ENCODE measurements around the gene RAD51B.
A peak's percentile ranks its signal among the peaks of the same experiment; 100 is the strongest.

Gene RAD51B

DNA sequence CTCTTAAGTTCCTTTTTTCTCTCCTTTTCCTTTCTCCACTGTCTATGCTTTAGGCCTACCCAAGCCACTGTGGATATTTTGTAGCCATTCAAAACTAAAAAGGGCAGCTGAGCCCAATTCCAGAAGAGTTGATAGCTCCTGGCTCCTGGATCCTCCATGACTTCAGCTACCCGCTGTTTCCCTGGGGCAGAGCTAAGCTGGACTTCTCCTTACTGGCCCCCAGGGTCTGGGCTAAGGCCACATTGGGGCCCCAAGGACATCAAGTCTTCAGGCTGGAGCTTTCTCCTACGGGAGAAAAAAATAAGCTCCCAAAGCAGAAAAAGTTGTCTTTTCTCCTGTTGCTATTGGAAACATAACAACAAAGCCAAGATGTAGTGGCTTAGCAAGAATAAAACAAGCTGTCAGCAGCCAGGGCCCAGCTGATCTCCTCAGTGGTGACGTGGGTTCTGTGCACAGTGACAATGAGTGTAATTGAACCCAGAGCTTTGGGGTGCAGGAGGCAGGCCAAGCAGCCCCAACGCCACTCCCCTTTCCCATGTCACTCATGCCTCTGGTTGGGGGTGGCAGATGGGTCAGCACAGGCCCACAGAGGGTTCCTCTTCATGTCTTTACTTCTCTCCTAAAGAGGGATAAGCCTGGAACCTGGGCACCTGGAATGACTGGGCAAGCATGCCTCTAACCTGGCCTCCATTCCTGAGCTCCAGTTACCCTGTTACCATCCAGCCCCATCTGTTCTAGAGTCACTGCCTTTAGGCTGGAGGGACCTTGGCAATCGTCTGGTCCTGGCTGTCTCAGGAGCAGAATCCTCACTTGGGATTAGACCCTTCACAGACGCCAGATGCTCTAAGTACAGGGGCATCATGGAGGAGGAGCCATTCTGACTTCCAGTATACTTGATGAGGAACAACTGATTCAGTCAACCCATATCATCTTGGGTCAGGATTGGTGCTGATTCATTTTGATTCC, 802.1 kb downstream of the RAD51B start:
- DNase-seq (ENCODE audit: low read depth in 4 of 4, low spot score in 1 of 4) = no peak

DNA sequence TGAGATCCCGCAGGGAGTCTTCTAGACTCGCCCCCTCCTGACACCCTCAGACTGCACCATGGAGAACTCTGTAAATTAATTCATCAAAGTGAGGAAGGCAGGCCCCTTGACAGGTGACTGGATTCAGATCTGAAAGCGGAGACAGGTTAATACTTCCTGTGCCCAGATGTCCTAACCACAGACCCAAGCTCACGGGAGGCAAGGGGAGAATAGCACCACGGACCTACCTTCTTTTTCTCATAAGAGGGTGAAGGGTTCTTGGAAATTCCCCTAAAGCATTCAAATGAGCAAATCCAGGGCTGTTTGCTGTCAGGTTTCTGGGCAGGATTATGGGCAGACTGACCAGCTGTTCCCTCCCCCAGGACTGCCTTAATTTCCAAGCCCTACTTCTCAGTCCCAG, 803.3 kb downstream of the RAD51B start:
- DNase-seq (ENCODE audit: low read depth in 4 of 4, low spot score in 1 of 4) = no peak

DNA sequence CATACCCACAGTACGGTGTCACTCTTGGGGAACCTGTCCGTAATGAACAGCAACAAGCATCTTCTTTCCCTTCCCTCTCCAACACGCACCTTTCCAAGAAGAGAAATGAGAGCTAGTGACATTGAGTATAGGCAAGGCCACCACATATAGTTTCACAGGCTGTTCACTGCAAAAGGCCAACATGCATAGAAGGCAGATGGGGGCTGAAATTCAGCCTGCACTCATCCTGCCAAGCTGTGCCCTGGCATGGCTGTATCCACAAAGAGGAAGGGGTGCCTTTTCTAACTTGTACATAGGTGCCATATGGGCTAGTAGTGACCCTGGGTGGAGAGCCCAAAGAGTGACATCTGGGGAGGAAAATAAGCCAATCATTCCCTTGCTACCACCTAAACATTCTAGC, 803.7 kb downstream of the RAD51B start:
- no peak for DNase-seq (ENCODE audit: low read depth in 4 of 4, low spot score in 1 of 4)

DNA sequence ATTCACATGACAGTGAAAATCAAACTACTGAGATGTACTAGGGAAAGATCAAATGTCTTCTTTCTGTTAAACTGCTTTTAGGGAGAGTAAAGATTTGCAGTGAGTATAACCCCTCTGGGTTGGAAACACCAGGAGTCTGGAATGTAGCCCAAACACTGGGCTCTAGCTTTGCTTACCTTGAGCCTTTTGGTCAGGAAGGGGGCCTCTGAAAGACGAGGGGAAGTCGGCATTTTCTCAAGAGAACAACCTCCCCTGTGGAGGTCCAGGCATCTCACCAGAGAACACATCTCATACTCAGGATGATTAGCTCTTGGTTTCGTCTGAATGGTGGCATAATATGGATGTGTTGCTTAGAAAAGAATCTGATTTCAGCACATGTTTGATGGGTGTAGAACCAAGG, 804.2 kb downstream of the RAD51B start:
- DNase-seq (ENCODE audit: low read depth in 4 of 4, low spot score in 1 of 4) = no peak

DNA sequence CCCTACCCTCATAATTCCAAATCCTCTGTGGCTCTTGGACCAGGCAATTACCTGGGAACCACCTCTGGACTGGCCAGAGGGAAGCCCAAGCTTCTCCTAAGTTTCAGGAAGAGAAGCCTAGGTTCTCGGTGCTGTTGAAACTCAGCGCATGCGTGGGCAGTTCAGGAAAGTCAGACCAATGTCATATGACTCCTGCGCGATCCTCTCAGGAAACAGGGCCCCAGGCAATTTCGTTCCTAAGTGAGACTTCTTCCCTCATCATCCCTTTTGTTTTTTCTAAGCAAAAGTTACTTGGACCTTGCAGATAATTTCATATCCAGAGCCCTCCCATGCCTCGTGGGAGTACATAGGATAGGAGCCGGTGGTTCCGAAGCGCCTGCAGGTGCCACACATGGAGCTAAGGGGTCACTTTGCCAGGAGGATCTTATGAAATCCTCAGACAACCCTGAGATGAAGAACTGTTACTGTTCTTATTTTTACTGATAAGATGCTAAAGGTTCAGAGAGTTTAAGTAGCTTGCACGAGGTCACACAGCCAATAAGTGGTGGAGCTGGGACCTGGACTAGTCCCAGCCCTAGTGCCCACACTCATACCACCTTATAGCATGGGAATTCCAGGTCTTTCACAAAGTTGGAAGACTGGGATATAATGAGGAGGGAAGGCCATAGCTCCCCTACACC, 805.1 kb downstream of the RAD51B start:
- no peak for DNase-seq (ENCODE audit: low read depth in 4 of 4, low spot score in 1 of 4)

DNA sequence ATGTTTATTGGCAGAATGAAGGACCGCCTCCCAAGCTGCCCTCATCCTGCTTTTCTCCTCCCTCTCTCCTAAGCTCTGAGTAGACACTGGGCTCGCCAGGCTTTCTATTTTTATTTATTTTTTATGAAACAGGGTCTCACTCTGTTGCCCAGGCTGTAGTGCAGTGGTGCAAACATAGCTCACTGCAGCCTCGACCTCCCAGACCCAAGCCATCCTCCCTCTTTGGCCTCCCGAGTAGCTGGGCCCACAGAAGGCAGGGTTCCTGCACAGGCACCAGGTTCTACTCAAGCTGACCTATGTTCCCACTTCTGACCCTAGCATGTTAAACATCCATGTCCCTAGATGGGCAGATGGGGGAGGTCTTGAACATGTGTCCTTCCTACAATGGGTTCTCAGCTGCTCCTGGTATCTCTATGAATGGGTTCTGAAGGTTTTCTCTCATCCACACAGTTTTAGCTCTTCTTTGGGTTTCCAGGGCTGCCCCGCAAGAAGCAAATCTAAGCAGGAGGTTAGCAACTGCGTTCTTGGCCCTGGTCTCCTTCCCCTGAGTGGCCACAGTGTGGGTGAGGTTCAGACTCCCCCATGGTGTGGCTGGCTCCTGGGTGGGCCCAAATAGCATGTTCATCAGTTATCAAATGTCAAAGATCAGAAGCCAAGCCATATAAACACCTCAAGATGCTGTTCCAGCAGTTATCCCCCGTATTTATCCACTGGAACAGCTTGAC, 805.9 kb downstream of the RAD51B start:
- DNase-seq (ENCODE audit: low read depth in 4 of 4, low spot score in 1 of 4) = no peak

DNA sequence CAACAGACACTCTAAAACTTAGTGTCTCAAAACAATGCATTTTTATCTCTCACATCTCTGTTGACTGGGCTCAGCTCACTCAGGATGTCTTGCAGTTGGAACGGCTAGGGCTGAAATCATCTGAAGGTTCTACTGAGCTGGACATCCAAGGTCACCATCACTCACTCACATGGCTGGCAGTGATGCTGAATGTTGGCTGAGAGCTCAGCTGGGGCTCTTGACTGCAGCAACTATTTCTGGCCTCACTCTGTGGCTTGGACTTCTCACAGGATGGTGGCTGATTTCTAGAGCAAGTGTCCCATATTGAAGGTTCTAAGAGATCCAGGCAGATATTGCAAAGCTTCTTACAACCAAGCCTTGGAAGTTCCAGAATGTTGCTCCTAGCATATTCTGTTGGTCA, 806.8 kb downstream of the RAD51B start:
- DNase-seq (ENCODE audit: low read depth in 4 of 4, low spot score in 1 of 4) = no peak

DNA sequence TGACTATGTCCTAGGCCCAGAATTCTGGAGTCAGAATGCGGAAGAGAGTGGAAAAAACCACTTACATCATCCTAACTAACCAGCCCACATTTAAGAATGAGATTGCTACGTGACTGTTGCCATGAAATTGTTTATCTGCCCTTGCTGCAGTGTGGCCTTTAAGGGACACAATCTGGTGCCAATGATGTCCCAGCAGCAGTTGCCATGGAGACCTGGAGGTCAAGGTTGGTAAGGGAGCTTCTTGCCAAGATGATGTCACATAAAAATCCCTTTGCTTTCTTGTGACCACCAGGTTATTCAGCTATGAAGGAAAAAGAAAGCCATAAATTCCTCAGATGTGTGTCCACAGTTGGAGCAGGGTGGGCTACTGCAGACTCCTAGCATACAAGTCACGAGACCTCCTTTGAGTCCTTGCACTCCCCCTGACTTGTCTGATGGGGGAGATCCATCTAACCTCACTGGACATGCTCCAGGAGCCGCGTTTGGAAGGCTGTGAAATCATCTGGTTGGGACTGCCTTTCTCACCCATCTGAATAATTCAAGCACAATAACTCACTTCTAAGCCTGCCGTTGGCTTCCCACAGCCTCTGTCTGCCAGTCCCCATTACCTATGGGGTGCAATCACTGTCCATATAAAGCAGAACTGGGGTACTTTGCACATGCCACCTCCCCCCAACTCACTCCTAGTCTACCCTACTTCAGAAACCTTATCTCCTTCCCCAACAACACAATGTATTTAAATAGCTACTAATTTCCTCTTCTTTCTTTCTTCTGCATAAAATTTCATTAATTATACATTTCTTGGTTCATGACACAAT, 807.7 kb downstream of the RAD51B start:
- no peak for DNase-seq (ENCODE audit: low read depth in 4 of 4, low spot score in 1 of 4)

DNA sequence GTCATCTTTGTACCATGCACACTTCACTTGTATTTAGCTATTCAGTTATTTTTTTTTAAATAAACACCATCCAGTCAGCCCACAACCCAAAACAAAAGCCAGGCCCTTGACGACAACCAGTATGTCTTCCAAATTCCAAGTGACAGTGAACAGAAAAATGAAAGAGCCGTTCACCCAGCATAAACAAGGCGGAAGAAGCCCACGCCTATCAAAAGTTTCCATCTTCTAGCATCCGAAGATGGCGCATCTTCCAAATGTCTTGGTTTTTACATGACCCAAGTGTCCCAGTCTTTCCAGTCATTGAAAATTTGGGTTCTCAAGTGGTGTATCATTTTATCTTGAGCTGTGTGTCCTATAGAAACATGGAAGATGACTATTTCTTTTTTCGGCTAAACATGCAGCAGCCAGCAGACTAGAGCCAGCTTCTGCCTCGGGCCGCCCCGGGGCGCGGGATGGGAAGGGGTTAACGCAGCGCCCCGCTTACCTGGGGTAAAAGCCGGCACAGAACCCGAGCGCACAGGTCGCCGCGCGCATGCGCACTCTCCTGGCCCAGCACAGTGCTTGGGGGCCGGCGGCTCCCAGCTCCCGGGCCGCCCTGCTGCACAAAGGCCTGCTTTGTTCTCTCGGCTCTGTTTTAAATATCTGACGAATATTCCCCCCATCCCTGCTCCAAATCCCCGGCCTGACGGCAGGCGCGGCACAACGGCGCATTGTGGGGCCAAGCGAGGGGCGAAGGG, 808.5 kb downstream of the RAD51B start:
- peak; percentile 32 to 48 (median 36) for DNase-seq (ENCODE audit: low read depth in 4 of 4, low spot score in 1 of 4)

DNA sequence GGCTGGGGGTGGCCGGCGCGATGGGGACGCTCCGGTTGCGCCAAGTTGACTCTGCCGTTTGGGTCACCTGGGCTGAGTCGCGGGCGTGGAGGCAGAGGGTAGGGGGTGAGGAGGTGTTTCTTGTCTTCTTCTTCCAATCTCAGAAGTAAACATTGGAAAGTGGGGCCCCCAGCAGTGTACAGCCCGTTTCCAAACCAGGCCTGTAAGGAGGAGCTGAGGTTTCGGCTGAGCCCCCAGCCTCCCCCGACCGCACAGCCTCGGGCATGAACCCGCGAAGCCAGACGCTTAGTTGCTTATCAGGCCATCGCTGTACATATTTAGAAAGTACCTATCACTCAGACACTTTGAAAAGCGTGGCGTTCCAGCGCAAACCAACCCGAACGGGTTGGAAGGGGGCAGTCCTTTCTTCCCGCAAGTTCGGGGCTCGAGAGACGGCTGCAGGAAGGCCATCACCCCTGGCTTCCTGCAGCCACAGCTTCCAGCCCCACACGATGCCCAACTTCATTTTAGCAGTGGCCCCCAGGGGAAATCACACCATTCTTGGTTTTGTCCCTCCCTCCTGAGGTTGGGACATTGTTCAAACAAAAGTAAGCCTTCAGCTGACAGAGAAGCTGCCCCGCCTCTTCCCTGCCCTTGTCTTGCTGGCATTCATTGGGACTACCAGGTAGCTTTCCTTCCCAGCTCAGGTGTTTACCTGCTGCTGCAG, 809.2 kb downstream of the RAD51B start:
- DNase-seq (ENCODE audit: low read depth in 4 of 4, low spot score in 1 of 4) = no peak

DNA sequence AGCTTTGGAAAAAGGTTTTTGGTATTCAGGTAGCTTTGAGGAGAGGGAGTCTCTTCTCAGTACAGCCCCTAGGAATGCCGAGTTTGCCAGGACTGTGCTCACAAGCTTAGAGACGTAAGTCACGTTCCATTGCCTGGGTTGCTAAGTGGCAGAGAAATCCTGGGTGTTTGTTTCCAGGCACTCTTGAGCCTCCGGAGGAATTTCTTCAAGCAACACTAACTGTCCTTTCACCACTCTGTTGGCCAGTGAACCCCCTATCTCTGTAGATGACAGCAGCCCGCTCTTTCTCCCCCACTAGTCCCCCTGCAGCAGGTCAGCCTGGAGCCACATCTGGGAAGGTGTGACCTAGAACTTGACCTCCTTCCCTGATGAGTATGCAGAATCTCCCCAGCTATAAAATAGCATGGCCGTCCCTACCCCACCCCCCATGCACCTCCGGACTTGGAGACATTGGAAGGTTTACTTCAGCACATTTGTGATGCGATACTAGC, 810.5 kb downstream of the RAD51B start:
- no peak for DNase-seq (ENCODE audit: low read depth in 4 of 4, low spot score in 1 of 4)

DNA sequence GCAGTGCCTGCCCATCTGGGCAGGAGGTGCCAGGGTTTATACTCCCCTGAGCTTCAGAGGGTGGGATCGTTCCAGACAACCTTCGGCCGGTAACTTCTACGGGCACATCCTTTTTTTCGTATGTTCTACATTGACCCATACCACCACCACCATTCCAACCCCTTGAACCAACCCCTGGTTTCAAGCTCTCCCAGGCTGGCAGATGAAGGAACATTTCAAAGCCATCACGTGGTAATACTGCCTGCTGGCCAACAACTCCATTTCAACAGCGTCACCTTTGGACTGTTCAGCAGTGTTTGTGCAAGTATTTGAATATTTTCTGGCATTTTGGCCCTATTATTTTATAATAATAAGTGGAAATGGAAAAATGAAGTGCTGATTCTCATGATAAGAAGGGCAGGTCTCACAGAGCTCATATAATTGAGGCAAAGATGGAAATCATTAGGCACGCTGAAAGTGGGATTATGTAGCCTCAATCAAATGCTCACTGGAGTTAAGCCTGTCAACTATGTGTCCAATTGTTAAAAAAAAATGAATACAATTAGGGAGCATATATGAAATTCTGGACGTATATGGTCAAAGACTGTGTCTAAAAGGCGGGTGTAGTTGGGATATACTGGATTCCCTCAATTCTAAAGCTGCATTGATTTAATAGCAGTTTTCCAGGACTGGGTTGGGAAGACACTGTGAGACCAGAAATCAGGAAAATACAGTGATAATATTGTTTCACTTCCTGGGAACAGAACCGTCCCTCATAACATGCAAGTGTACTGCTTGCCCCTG, 811.2 kb downstream of the RAD51B start:
- no peak for DNase-seq (ENCODE audit: low read depth in 4 of 4, low spot score in 1 of 4)

DNA sequence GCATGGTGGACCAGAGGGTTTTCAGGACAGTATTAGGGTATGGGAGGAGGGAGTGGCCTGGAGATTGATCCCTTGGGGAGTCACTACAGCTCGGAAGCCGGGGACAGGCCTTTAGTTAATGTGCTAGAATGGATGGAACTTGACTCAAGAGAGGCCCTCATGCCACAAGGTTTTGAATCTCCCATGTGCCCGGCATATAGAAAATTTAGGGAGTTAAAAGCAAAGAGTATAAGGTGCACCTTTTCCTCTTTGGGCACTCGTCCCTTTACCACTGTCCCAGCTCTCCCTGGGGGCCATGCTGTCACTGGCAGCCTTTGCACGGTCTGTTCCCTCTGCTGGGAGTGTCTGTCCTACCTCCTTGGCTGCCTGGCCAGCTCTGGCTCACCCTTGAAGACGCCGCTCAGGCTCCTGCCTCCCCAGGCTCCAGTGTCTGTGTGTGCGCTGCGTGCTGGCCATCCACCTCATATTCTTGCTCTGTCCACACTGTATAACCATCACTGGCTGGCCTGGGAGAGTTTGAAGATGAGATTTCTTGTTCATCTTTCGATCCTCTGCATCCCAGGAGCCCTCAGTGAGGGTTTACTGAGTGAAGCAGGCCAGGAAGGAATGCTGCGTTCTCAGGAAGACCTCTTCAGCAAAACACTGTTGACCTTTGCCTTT, 811.9 kb downstream of the RAD51B start:
- no peak for DNase-seq (ENCODE audit: low read depth in 4 of 4, low spot score in 1 of 4)

DNA sequence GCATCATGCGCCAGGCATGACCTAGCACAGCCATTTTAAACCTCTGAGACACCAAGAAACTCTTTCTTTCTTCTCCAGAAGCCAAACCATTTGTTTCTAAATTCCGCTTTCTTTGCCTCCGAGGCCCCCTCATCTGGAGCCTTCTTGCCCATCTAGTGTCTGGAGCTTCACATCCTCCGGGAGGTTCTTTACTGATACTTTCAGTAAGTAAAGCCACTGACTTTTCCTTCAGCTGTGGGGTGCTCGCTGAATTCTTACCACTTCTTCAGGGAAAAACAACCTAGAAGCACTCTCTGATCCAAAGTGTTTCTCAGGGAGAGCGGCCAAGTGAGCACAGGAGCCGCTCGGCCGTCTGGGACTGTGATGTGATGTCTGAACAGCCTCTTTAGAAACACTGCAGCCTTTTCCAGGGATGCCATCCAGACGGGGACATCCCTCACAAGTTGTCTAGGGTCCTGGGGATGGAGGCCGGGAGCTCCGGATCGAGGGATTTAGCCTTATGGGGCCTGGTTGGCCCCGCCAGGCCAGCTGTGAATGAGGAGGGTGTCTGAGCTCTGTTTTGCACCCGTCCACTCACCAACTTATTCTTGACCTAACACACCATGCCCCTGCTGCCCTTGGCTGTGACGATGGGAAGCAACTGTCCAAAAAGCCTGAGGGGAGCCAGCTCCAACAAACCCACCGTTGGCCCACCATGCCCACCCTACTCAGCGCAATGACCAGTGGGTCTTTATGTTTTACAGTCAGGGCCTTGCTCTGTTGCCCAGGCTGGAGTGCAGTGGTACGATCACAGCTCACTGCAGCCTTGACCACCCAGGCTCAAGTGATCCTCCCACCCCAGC, 812.7 kb downstream of the RAD51B start:
- DNase-seq (ENCODE audit: low read depth in 4 of 4, low spot score in 1 of 4) = no peak

DNA sequence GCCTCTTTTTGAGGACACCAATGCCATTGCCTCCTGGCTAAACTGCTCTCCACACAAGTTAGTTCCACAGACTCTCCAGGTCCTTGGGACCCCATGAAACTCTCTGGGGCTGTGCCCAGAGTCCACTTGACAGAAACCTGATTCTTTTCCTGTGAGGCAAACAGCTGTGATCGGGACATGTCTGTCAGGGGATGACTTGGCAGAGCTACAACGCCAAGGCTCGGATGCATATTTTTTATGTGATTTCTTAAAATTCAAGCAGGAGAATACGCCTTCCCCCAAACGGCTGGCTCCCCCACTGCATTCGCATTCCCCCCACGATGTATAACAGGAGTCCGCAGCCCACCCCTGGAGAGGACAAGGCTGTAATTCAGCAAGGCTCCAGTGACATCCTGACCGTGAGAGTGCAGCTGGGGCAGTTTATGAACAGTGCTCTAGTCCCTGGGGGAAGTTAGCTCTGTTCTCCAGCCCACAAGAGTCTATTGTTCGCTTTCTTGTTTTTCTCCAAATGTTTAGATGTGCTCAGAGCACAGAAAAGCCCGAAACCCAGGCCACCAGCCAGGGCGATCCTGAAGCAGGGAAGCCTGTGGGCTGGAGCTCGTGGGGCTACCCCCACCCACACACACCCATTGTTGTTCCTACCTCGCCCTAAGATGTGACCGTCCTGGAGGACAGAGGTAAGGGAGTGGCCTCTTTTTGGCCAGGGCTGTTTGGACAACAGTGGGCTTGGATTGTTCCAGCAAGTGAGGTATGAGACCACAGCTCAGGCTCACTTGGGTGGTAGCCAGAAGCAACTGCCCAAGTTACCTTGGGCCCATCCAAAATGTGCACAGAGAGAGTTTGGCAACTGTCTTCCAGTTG, 813.8 kb downstream of the RAD51B start:
- no peak for DNase-seq (ENCODE audit: low read depth in 4 of 4, low spot score in 1 of 4)

DNA sequence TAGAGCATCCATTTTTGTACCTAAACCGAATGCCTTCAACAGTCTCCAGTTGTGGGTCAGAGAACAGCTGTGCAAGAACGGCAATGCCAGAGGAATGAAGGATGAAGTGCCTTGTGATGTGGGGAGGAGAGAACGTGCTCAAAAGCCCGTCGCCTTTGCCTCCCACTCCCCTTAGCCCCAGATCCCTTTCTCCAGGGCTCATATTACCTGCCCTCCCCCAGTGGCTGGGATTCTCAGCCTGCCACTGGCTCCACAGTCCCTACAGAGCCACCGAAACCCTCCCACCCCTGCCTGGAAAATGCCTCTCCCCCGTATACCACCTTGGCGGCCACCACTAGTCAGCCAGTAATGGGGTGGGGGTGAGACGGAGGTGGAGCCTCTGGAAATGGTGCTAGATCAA, 814.8 kb downstream of the RAD51B start:
- no peak for DNase-seq (ENCODE audit: low read depth in 4 of 4, low spot score in 1 of 4)

Data from stimulated activated CD4-positive, alpha-beta T cell treated with anti-CD3 and anti-CD28 coated beads, Interleukin-1b, Interleukin-23, amount 100 ng/mL, for 24 hours (primary cell).